Measurements from ENCODE around the gene SARNP.
A peak's percentile ranks its signal among the peaks of the same experiment; 100 is the strongest.

Gene SARNP

GRCh38 chr12:55721601-55722213 lies 95.8 kb downstream of the SARNP start:
- DNase-seq (ENCODE audit: low read depth) = no peak
- TF ChIP-seq CTCF (IDR thresholded peaks at IDR 0.05; ENCODE audit: insufficient read depth, low read depth, low read length, missing control alignments) = no peak
- H3K4me3 ChIP-seq (ENCODE audit: low read depth, low read length) = no peak overlapping the region

GRCh38 chr12:55720894-55721444 lies 96.6 kb downstream of the SARNP start:
- DNase-seq (ENCODE audit: low read depth) = no peak
- no peak overlapping the region for H3K4me3 ChIP-seq (ENCODE audit: low read depth, low read length)
- peak; percentile 11 for TF ChIP-seq CTCF (IDR thresholded peaks at IDR 0.05; ENCODE audit: insufficient read depth, low read depth, low read length, missing control alignments)

GRCh38 chr12:55720071-55720564 lies 97.4 kb downstream of the SARNP start, which contains the start of gene RDH5:
RDH5 (plus strand) TSS chr12:55720393; CDS start chr12:55721185, 792 bp downstream.
- TF ChIP-seq CTCF (IDR thresholded peaks at IDR 0.05; ENCODE audit: insufficient read depth, low read depth, low read length, missing control alignments) = no peak
- DNase-seq (ENCODE audit: low read depth) = no peak
- no peak within 1 kb of the TSS for H3K4me3 ChIP-seq (ENCODE audit: low read depth, low read length)

GRCh38 chr12:55719371-55719770 lies 98.2 kb downstream of the SARNP start:
- H3K4me3 ChIP-seq (ENCODE audit: low read depth, low read length) = no peak overlapping the region
- no peak for DNase-seq (ENCODE audit: low read depth)
- no peak for TF ChIP-seq CTCF (IDR thresholded peaks at IDR 0.05; ENCODE audit: insufficient read depth, low read depth, low read length, missing control alignments)

- no peak for DNase-seq (ENCODE audit: low read depth)
- no peak for TF ChIP-seq CTCF (IDR thresholded peaks at IDR 0.05; ENCODE audit: insufficient read depth, low read depth, low read length, missing control alignments)
- H3K4me3 ChIP-seq (ENCODE audit: low read depth, low read length) = no peak overlapping the region
Observed at GRCh38 chr12:55718624-55719275, 98.8 kb downstream of the SARNP start.

GRCh38 chr12:55718015-55718414 lies 99.5 kb downstream of the SARNP start:
- H3K4me3 ChIP-seq (ENCODE audit: low read depth, low read length) = no peak overlapping the region
- TF ChIP-seq CTCF (IDR thresholded peaks at IDR 0.05; ENCODE audit: insufficient read depth, low read depth, low read length, missing control alignments) = no peak
- no peak for DNase-seq (ENCODE audit: low read depth)
